GM12873 (cell line): Measurements from ENCODE around the gene CREB3.

ENCODE experiments used
- CTCF ChIP-seq: IDR thresholded peaks from 2 replicates; pipeline ENCODE4 v1.5.1; 2012; ENCODE audit warnings: low read depth, mild to moderate bottlenecking, moderate library complexity, low read length, control low read depth; ENCODE audit not compliant: insufficient read depth; ENCODE audit errors: missing control alignments

The CREB3 gene

GRCh38 chr9:35767458-35767857 lies 35.0 kb downstream of the CREB3 start:
- no peak for TF ChIP-seq CTCF

- no peak for TF ChIP-seq CTCF
Measured at GRCh38 chr9:35769763-35770162, 37.3 kb downstream of the CREB3 start.

- TF ChIP-seq CTCF = no peak
Measured at GRCh38 chr9:35771075-35771433, 38.6 kb downstream of the CREB3 start.

- no peak for TF ChIP-seq CTCF
Measured at GRCh38 chr9:35771534-35771933, 39.1 kb downstream of the CREB3 start.

- TF ChIP-seq CTCF = no peak
Measured at GRCh38 chr9:35771943-35772342, 39.5 kb downstream of the CREB3 start.

- TF ChIP-seq CTCF = no peak
Measured at GRCh38 chr9:35774907-35775635, 42.6 kb downstream of the CREB3 start.

GRCh38 chr9:35776018-35776417 lies 43.6 kb downstream of the CREB3 start:
- no peak for TF ChIP-seq CTCF
